Central memory CD4-positive, alpha-beta T cell (primary cell): Measurements from ENCODE around the gene RGS9.

Source experiments
- DNase-seq: peaks from one replicate; pipeline ENCODE4 v3.0.0; 2022

RGS9 gene

DNA sequence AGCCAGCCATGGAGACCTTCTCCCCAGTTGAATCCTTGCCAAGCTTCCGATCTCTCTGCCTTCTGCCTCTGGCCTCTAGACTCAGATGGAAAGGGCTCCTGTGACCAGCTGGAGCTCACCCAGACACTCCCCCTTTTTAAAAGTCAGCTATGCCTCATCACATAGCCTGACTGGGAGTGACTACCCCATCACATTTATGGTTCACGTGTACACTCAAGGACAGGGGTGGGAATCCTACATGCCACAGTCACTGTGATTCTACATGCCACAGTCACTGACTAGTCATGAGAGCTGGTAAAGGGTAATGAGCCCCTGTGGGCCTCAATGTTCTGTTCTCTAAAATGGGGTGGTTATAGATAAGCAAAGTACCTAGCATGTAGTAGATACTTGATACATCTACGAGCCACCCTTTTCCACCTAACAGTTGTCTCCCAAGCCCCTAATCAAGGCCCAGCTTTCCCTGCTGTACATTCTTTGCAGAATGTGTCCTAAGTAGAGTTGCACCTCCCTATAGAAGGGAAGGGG is 85.1 kb downstream of the RGS9 start:
- no peak for DNase-seq

DNA sequence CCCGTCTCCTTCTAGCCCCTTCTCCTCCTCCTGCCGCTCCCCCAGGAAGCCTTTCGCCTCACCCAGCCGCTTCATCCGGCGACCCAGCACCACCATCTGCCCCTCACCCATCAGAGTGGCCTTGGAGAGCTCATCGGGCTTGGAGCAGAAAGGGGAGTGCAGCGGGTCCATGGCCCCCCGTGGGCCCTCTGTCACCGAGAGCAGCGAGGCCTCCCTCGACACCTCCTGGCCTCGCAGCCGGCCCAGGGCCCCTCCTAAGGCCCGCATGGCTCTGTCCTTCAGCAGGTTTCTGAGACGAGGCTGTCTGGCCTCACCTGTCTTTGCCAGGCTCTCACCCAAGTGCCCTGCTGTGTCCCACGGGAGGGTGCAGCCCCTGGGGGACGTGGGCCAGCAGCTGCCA is 87.9 kb downstream of the RGS9 start:
- DNase-seq, result no peak

DNA sequence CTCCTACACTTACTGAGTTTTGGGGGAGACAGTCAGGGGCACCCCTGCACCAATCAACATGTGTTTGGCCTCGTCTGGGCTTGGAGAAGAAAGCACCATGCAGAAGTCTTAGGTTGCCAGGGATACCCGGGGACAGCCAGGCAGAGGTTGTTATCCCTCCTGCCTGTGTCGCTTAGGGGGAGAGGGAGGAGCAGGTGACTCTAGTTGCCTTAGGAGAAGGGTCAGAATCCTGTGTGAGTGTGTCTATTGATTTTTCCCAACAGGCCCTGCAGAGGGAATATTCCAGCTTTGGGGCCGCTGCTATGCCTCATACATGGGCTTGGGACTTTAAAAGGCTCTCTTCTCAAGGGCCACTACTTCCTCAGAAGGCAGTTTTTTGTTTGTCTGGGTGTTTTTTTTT is 89.1 kb downstream of the RGS9 start:
- no peak for DNase-seq

DNA sequence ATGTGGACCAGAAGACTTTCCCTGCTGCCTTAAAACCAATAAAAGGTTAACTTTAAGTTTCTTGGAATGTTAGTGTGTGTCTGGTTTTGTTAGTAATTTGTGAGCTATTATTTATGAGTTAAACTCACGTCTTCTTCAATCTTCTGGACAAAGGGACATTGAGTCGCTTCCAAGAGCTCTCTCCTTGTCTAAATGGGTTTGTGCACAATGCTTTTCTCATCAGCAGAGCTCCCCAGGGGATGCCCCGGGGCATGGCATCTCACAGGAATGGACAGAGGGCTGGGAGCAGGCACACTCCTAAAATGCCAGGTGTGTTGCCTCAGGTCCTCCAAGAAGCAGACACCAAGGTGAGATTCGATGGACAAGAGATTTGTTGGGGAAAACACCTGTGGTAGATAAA is 90.5 kb downstream of the RGS9 start:
- DNase-seq, result no peak

DNA sequence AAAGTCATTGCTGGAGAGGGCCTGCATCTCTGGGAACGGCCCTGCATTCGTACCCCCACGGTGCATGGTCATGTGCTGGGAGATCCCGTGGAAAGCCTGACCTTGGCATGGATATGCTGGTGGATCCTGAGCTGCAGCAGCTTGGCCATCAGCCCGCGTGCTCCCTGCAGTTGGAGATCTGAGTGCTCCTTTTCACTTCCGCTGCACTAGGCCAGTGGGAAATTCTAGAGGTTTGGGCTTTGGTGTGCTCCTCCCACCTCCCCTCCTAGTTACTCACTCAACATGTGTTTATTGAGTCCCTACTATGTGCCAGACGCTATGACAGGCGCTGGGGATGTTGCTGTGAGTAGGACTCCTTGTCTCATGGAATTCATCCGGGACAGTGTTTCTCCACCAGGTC is 91.1 kb downstream of the RGS9 start:
- no peak for DNase-seq

DNA sequence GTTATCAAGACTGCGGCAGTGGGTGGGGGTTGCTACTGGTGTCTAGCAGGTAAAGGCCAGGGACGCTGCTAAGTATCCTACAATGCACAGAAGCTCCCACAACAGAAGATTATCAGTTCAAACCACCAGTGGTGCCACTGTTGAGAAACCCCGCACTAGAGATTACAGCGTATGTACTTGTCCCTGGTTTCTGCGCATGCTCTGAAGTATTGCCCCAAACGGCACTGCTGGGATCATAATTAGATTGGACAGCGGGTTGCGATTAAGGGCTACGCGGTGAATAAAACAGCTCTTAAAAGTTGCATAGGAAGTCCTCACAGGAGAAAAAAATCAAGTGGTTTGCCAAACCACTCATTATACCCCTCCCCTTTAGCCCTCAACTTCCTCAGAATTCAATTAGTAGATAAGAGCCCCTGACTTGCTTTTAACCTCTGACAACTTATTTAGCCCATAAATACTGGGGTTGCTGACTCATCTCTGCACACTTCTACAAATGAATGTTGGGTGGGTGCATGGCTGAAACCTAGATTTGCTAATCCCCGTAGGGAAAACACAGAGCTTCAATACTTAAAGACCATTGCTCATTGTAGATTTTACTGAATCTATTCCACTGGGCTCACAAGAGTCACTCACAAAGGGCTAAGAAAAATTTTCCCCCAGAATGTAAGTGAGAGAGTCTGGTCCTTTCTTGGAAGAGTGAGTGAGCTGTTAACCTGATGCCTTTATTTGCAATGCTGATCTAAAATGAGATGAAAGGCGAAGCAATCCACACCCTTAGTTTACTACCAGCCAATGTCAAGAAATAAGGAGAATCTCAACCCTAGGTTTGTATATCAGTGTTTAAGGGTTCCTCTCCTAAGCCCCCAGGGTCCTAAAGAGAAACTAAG is 91.8 kb downstream of the RGS9 start:
- DNase-seq, result peak; percentile 45

DNA sequence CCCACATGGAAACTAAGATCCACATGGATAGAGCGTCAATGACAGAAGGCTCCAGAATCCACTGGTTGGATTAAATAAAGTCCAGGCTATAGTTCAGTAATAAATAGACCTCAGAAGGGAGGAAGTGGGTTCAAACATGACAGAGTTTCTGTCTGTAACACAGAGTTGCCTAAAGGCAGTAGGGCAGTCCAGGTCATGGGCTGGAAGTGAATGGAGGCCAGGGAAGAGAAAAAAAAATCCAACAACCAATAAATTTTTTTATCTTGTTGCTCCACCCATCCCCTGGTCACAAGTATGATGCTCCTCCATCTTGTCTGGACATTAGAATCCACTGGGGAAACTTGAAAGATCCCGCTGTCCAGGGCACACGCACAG is 92.4 kb downstream of the RGS9 start:
- DNase-seq, result no peak

DNA sequence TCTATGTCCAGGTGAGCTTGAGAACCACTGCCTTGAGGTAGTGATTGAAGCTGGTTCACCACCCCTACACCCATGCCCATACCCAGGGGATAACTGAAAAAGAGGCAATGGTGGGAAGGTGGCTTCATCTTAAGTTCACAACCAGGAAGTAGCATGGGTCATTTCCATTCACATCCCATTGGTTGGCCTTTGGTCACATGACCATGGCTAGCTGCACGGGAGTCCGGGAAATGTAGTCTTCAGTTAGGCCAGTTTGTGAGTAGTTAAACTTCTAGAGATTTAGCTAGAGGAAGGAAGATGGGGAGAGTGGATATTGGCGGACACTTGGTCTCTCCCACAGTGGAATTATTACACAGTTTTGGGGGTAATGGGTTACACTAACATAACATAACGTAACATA is 92.9 kb downstream of the RGS9 start:
- DNase-seq, result no peak

DNA sequence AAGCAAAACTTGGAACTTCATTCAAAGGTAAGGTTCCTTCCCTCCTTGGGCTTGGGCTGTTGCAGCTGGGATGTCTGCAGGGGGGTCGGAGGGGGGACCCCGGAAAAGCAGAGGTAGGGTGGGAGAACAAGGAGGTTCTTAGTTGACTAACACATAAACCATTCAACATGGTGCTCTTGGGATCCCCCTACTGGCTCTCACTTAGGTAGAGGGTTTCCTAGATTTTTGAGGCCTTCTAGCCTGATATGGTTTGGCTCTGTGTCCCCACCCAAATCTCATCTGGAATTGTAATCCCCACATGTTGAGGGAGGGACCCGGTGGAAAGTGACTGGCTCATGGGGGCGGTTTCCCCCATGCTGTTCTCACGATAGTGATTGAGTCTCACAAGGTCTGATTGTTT is 93.9 kb downstream of the RGS9 start:
- DNase-seq, result no peak

DNA sequence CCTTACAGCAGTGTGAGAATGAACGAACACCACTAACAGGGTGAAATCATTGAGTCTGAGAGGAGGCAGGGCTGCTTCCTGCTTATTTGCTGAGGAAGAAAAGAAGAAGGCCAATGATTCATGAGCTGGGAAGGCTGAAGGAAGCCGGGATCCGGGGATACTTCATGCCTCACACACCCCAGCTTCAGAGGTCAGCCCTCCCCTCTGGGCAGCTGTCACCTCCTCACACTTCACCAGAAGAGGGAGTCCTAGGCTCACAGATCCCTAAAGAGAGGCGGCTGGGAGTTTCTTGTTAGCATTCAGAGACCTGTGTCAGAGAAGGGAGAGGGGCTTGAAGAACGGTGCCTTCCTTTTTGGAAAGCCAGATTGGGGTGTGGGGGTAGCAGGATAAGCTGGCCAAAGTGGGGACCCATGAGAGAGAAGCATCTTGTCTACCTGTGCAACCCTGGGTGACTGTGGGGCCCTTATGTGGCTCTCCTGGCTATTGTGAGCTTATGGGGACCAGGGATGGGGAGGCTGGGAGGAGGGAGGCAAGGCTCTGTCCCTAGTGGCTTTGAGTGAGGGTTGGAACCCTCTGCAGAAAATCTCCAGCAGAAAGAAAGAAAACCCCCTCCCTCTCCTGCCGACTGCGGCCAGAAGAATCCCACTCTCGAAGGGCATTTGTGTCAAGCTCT is 94.6 kb downstream of the RGS9 start:
- DNase-seq, result peak; percentile 37

DNA sequence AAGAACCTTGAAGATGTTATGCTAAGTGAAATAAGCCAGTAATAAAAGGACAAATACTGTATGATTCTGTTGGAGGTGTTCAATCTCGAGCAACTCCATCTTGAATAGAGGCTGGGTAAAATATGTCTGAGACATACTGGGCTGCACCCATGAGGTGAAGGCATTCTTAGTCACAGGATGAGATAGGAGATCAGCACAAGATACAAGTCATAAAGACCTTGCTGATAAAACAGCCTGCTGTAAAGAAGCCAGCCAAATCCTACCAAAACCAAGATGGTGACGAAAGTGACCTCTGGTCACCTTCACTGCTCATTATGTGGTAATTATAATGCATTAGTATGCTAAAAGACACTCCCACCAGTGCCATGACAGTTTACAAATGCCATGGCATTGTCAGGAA is 98.1 kb downstream of the RGS9 start:
- no peak for DNase-seq

DNA sequence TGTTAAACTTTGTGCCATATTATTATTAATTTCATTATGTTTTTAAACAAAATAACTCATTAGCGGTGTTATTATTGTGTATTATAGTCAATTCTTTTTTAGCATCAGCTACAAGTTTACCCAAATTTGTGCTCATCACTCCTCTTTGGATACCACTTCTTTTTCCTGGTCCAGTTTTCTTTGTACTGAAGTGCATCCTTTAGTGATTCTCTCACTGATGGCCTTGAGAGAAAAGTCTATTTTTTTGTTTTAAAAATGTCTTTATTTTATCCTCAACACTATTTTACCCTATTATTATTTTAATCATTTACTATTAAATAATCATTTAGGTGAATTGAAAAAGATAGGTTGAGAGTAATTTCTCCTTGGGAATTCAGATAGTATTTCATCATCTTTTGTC is 99.2 kb downstream of the RGS9 start:
- DNase-seq, result no peak

DNA sequence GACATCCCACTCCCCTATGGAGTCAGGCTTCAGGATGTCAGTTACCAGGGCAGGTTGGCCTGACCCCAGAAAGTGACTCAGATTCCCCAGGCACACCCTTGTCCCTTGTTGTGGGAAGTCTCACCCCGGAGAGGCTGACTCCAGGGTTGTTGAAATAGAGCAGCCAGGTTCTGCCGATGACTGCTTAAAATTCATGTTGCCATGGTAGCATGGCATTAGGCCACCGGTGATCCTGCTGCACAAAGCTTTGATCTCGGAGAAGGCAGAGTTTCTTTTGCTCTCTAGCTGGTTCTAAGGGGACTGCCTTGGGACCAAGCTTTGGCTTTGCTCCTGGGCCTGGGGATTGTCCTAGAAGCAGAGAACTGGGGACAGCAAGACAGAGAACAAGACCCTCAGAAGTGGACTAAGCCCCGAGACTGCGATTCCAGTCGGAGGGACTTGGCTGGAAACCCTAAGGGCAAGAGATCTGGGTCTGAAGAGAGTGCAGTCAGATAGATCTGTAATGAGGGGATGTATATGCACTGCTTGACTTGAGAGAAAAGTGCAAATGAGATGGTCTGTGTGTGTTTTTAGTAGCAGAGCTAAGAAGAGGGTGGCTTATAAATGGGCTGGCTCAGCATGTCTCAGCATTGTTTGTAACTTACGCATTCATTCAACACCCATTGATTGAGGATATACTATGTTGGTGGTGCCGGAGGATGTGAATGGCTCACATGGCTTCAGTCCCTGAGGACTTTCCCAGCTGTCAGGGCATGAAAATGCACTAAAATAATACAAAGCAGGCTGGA is 106.9 kb downstream of the RGS9 start:
- peak; percentile 10 for DNase-seq

DNA sequence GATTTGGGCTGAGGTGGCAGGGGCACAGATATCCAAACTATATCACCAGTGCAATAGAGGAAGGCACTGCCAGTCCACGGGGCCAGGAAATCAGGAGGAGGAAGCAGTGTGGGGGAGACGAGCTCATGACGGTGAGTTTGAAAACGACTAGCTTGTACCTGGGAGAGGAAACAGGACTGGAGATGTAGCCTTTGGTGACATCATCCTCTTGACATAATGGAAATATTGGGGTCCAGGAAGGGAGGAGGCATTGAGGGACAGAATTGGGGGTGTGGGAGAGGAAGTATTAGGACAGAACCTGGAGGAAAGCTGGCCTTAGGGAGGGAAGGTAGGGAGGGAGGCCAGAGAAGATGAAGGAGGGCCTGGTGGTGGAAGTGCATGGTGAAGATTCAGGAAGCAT is 109.1 kb downstream of the RGS9 start:
- DNase-seq, result no peak

DNA sequence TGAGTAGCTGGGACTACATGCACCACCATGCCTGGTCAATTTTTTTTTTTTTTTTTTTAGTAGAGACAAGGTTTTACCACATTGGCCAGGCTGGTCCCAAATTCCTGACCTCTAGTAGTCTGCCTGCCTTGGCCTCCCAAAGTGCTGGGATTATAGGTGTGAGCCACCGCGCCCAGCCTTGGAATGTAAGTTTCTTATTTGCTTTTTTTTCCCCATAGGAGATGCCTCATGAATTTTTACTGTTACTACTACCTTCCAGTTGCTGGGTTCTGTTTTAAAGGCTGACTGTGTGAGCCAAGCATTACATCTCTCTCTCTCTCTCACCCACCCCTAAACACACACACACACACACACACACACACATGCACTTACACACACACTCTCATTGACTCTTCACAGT is 112.6 kb downstream of the RGS9 start:
- no peak for DNase-seq

DNA sequence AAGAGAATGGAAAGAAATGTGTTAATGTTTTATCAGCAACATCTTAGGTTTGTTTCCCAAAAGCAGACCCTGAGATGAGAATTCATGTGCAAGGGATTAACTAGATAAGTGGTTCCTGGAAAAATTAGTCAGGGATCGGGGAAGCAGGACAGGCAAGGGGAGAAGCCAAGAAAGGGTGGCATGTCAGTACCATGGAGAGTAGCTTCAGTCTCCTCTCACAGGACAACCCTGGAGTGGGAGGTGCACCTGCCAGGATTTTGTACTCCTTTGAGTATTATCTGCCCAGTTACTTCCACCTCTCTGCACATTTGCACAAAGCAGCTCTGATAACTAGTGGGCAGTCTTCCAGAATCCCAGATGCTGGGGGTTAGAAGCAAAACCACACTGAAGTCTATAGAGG is 117.0 kb downstream of the RGS9 start:
- DNase-seq, result no peak

DNA sequence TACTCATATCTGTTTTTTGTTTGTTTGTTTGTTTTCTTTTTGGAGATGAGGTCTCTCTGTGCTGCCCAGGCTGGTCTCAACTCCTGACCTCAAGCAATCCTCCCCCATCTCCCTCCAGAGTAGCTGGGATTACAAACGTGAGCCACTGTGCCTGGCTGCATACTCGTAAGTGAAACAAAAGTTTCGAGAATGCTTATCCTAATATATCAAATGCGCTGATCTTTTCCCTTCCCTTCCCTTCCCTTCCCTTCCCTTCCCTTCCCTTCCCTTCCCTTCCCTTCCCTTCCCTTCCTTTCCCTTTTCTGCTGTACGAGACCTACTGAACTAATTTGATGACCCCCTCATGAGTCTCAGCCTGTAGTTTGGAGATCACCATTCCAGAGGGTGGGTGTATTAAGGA is 122.1 kb downstream of the RGS9 start:
- DNase-seq, result no peak

DNA sequence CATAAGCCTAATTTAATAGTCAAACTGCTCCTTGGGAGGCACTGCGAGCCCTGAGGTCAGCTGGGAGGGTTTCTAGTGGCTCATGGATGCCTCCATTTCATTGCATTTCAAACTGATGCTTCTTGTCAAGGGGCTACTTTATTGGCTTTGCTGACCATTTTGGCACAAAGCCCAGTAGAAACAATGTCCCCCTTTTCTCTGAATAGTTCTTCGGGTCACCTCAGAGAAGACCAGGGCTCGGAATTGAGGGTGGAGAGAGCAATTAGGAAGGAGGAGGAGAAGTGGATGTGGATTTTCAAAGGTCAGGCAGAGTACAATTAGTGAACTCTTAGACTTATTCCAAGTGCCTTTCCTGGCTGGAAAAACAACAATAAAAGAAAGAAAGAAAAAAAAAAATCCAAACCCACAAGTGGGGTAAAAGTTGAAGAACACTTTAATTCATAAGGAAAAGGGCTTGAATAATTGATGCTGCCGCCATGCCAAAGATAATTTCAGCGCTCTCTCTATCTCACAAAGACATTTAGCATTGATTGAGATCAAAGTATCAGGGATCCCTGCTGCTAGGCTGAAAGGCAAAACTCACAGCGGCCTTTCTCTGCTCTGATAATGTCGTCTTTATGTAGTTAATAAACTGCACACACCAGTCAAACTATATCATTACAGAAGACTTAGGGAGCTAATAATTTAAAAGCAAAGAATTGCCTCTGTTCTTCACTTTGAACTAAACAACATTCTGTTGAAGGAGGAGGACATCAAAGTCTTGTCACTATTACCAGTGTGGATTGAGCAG is 122.7 kb downstream of the RGS9 start:
- no peak for DNase-seq

DNA sequence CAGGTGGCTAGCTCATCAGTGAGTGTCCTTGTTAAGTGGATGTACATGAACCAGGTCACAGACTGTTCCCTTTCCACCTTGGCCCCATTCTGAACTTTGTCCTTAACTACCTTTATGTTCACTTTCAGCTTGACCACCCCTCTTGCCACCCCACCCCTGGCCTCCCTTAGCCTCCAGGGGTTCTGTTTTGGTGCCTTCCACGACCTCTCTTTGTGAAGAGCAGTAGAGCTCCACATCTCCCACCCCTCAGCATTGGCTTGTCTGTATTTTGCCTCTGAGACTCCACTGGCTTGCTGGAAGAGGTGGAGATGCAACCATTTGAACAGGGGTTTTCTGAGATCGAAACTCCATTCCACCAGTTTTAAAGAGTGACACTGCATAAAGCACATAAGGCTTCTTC is 123.5 kb downstream of the RGS9 start:
- DNase-seq, result no peak

DNA sequence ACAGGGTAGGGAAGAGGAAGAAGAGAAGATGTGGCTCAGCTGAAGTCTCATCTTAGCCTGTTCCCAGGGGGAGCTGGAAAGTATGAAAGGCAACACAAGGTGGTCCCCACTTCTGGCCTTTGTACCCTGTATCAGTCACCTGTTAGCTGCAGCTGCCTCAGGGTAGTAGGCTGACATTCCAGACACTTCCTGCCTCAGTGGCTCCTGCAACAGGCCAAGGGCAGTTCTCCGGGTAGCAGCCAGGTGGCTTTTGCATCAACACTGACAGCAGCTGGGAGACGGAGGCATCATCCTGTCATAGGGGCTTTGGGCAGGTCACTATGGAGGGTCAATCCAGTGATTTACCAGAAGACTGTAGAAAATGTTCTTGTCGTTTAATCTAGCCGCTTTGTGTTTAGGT is 124.0 kb downstream of the RGS9 start:
- DNase-seq, result no peak

DNA sequence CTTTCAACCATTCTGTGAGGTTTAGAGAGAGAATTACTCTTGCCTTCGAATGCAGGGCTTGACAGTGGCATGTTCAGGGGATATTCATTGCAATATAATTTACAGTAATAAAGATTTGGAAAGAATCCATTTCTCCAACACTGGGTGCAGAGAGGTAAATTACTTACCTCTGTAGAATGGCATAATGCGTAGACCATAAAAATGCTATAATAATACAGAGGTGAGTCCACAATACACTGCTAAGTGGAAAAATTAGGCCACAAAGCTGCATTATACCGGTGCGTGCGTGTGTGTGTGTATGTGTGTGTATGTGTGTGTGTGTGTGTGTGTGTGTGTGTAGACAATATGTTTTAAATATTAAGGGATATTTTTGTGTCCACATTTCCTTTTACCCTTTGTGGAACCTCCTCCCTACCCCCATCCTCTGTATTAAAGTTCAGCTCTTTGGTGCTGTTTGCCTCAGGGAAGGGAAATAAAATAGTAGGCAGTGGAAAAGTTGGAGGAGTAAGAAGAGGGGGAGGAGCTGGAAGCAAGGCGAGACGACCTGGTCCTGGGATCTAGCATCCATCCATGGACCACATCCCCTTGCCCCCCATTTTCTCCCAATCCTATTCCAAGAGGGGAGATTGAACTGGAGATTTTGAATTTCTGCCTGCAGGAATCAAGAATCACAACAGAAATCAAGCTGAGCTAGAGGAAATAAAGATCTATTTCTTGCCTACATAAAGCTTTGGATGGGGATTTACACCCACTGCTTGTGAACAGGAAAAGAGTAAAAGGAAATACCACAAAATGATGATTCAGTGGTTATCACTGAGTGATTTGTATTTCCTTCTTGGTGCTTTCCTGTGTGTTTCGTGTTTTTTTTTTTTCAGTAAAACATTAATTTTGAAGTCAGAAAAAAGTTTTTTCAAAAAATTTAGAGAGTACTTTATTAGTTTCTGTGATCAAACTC is 124.8 kb downstream of the RGS9 start:
- DNase-seq, result no peak
